22Rv1 (cell line): Measurements from ENCODE around the gene WWP2.

Experiments used
- H3K27ac ChIP-seq: fragments of 450-650 bp; 2 replicates; pipeline ENCODE4 v1.5.1; 2017
- CTCF ChIP-seq: fragments of 450-650 bp; IDR thresholded peaks from 2 replicates; pipeline ENCODE4 v1.5.1; 2017; ENCODE audit warnings: mild to moderate bottlenecking
- ZFX ChIP-seq: fragments of 450-650 bp; IDR thresholded peaks from 2 replicates; pipeline ENCODE4 v1.6.1; 2017; ENCODE audit warnings: antibody characterized with exemption, borderline replicate concordance

WWP2 gene

DNA sequence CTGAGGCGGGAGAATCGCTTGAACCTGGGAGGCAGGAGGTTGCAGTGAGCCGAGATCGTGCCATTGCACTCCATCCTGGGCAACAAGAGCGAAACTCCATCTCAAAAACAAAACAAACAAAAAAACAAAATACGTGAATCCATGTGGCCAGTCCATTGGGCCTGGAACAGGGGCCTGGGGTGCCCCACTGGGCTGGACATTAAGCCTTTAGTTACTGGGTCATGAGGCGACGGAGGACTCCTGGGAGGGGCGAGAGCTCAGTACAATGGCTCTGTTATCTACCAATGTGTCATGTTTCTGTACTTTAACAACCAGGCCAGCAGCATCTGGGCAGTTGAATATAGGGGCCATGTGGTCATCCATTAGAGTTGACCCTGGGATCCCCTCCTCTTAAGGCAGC is 170.1 kb downstream of the WWP2 start:
- H3K27ac ChIP-seq: no peak overlapping the region
- TF ChIP-seq CTCF: no peak

GRCh38 chr16:69932691-69933392 is 170.7 kb downstream of the WWP2 start:
- TF ChIP-seq CTCF: no peak
- H3K27ac ChIP-seq: no peak overlapping the region

GRCh38 chr16:69934044-69934443 is 171.9 kb downstream of the WWP2 start:
- no peak overlapping the region for H3K27ac ChIP-seq
- no peak for TF ChIP-seq CTCF

DNA sequence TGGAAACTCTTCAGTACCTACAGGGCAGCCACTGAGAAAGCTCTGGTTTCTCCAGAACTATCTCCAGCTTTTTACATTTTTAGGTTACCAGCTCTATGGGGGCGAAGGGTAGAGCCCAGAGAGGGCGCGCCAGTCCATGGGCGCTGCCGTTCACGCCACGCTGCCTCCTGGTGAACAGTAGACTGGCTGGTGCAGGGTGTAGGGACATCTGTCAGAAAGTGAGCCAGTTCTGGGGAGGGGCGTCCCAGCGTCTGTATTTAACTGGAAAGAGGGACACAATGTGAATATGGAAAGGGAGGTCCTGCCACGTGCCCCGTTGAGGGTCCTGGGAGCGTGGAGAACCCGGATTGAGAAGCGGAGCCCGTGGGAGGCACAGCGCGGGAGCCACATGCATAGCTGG is 172.6 kb downstream of the WWP2 start:
- TF ChIP-seq ZFX (no peak), CTCF (no peak)
- no peak overlapping the region for H3K27ac ChIP-seq

- no peak overlapping the region for H3K27ac ChIP-seq
- no peak for TF ChIP-seq ZFX
- TF ChIP-seq CTCF: no peak
Observed at GRCh38 chr16:69935278-69935711, 173.2 kb downstream of the WWP2 start.

- no peak overlapping the region for H3K27ac ChIP-seq
- TF ChIP-seq CTCF: no peak
- no peak for TF ChIP-seq ZFX
Observed at GRCh38 chr16:69935740-69936139, 173.6 kb downstream of the WWP2 start.

DNA sequence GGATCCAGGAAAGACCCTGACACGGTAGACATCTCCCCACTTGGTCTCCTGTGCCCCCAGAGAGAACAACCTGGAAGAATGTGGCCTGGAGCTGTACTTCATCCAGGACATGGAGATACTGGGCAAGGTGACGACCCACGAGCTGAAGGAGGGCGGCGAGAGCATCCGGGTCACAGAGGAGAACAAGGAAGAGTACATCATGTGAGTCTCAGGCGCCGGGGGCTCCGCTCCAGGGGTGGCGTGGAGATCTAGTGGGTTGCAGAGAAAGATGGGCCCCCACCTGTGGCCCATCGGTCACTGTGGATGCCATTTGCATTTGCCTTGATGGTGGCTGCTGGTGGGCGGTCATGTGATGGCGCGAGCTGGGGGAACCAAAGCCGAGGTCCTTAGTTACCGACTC is 174.1 kb downstream of the WWP2 start:
- TF ChIP-seq CTCF (no peak), ZFX (no peak)
- no peak overlapping the region for H3K27ac ChIP-seq
